ENCODE data around the gene C22orf39. TPM values are rescaled to one million over a fixed set of nuclear protein-coding genes. Genes with fewer than 3 reads are reported as not detected.

The C22orf39 gene
- total and polyA plus RNA-seq, 4 donors = 11.3 to 22.4 (median 13.5) TPM

- H3K27ac ChIP-seq (ENCODE audit: low read depth in 1 of 2, low read length in 2 of 2) = no peak overlapping the region
- no peak for DNase-seq (ENCODE audit: low spot score)
Measured at GRCh38 chr22:19394274-19395050, 53.0 kb downstream of the C22orf39 start.

GRCh38 chr22:19393704-19394103 lies 53.8 kb downstream of the C22orf39 start:
- Histone ChIP-seq H3K4me3 (ENCODE audit: low read depth in 1 of 3, low read length in 3 of 3) (no peak overlapping the region), H3K27ac (ENCODE audit: low read depth in 1 of 2, low read length in 2 of 2) (no peak overlapping the region), H3K4me1 (ENCODE audit: control insufficient read depth in 4 of 4, insufficient read depth in 4 of 4, low read length in 3 of 4) (peaks cover 0 to 4% (median 0%) of the 10 kb centered on the region in 4 donors), H3K9me3 (ENCODE audit: control insufficient read depth in 4 of 4, low read length in 3 of 4) (no peaks in the 10 kb centered on the region), H3K27me3 (ENCODE audit: control insufficient read depth in 4 of 4, insufficient read depth in 4 of 4, low read length in 3 of 4) (no peaks in the 10 kb centered on the region), H3K36me3 (ENCODE audit: control insufficient read depth in 4 of 4, insufficient read depth in 3 of 4, low read depth in 1 of 4, low read length in 3 of 4) (peaks cover 34 to 82% (median 70%) of the 10 kb centered on the region in 4 donors), H3K9ac (ENCODE audit: low read depth in 1 of 2, low read length in 2 of 2) (no peak overlapping the region)
- DNase-seq (ENCODE audit: low spot score) = no peak
- WGBS = 80% methylated on average over 5 of the region's 5 CpGs
- no peak for TF ChIP-seq HNF4A (conservative IDR thresholded peaks at IDR 0.05)
- no peak for TF ChIP-seq MAX (IDR thresholded peaks at IDR 0.05)
- TF ChIP-seq RAD21 (IDR thresholded peaks at IDR 0.05) = no peak
- TF ChIP-seq YY1 (IDR thresholded peaks at IDR 0.05) = no peak
- TF ChIP-seq TAF1 (conservative IDR thresholded peaks at IDR 0.05) = no peak
- no peak for TF ChIP-seq CTCF (IDR thresholded peaks at IDR 0.05; ENCODE audit: low read depth, low read length, missing input control)
- no peak for TF ChIP-seq NR2F2 (IDR thresholded peaks at IDR 0.05)
- TF ChIP-seq EGR1 (IDR thresholded peaks at IDR 0.05; ENCODE audit: low read depth in 2 of 2) = no peak
- no peak for TF ChIP-seq GABPA (IDR thresholded peaks at IDR 0.05 in 1 of 2, conservative IDR thresholded peaks at IDR 0.05 in 1 of 2)
- TF ChIP-seq JUND (IDR thresholded peaks at IDR 0.05) = no peak
- no peak for TF ChIP-seq ATF3 (IDR thresholded peaks at IDR 0.05)
- no peak for TF ChIP-seq SP1 (IDR thresholded peaks at IDR 0.05)

More at GRCh38 chr22:19394274-19395050, 53.0 kb downstream of the C22orf39 start:
- Histone ChIP-seq H3K27me3 (ENCODE audit: control insufficient read depth in 4 of 4, insufficient read depth in 4 of 4, low read length in 3 of 4) (no peaks in the 10 kb centered on the region), H3K36me3 (ENCODE audit: control insufficient read depth in 4 of 4, insufficient read depth in 3 of 4, low read depth in 1 of 4, low read length in 3 of 4) (peaks cover 33 to 81% (median 68%) of the 10 kb centered on the region in 4 donors), H3K4me3 (ENCODE audit: low read depth in 1 of 3, low read length in 3 of 3) (no peak overlapping the region), H3K9me3 (ENCODE audit: control insufficient read depth in 4 of 4, low read length in 3 of 4) (no peaks in the 10 kb centered on the region), H3K9ac (ENCODE audit: low read depth in 1 of 2, low read length in 2 of 2) (no peak overlapping the region), H3K4me1 (ENCODE audit: control insufficient read depth in 4 of 4, insufficient read depth in 4 of 4, low read length in 3 of 4) (peaks cover 0 to 4% (median 0%) of the 10 kb centered on the region in 4 donors)
- WGBS = 96% methylated on average over 8 of the region's 8 CpGs
- TF ChIP-seq ZBTB33 (IDR thresholded peaks at IDR 0.05) (no peak), FOXA2 (IDR thresholded peaks at IDR 0.05) (no peak), TAF1 (conservative IDR thresholded peaks at IDR 0.05) (no peak)

Other genes with a start within 250 kb of the C22orf39 start
- 1 to 10 TPM; 2.7 to 4.8 TPM for gene CLTCL1, start 156.0 kb downstream of the C22orf39 start, total RNA-seq
- gene CLTCL1, start 156.0 kb downstream of the C22orf39 start, polyA plus RNA-seq = 1 to 10 TPM; 2.0 to 2.4 TPM
- 10 to 100 TPM; 24.5 to 32.5 TPM for gene HIRA, start 16.0 kb downstream of the C22orf39 start, total RNA-seq
- gene HIRA, start 16.0 kb downstream of the C22orf39 start, polyA plus RNA-seq = 10 to 100 TPM in 1 of 2 donors, 1 to 10 TPM in 1; 4.1 to 21.6 TPM
- 10 to 100 TPM; 11.3 to 26.4 TPM for gene MRPL40, start 15.2 kb downstream of the C22orf39 start, total RNA-seq
- 10 to 100 TPM; 28.9 to 52.0 TPM for gene MRPL40, start 15.2 kb downstream of the C22orf39 start, polyA plus RNA-seq
- gene UFD1, start 31.5 kb upstream of the C22orf39 start, total RNA-seq = 10 to 100 TPM; 28.2 to 46.2 TPM
- 10 to 100 TPM; 63.0 to 64.2 TPM for gene UFD1, start 31.5 kb upstream of the C22orf39 start, polyA plus RNA-seq
- gene CDC45, start 32.2 kb upstream of the C22orf39 start, total RNA-seq = 10 to 100 TPM in 1 of 2 donors, under 1 TPM in 1; 0.33 to 15.5 TPM
- gene CDC45, start 32.2 kb upstream of the C22orf39 start, polyA plus RNA-seq = 1 to 10 TPM in 1 of 2 donors, under 1 TPM in 1; 0.43 to 1.4 TPM
- 10 to 100 TPM; 23.0 to 31.5 TPM for gene CLDN5, start 76.7 kb upstream of the C22orf39 start, total RNA-seq
- 10 to 100 TPM; 15.6 to 21.9 TPM for gene CLDN5, start 76.7 kb upstream of the C22orf39 start, polyA plus RNA-seq

Measured in liver (tissue), 9 donors.